HG02588 (cell line): ENCODE measurements around the gene NKPD1.

ENCODE experiments used
- ATAC-seq: cut with Tn5 transposase; IDR thresholded peaks from one replicate; pipeline ENCODE4 v1.9.1; 2021; ENCODE audit warnings: mild to moderate bottlenecking, moderate library complexity; ENCODE audit not compliant: unreplicated experiment

The NKPD1 gene

DNA sequence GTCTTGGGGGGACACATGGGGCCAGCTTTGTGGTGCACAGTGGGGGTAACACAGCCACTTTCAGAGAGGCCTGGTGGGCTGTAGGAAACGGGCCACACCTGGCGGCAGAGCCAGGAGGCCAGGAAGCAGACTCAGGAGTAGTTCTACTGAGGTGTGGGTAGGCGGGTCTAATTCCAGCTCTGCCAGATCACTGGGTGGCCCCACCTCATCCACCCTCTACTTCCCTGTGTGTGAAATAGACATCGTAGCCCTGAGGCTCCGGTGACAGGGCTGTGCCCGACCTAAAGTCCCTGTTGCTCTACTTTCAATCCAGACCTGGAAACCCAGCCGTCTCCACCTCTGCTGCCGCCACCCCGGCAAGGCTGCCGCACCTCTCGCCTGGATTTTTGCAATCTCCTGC is 4.0 kb downstream of the NKPD1 start:
- ATAC-seq = no peak

DNA sequence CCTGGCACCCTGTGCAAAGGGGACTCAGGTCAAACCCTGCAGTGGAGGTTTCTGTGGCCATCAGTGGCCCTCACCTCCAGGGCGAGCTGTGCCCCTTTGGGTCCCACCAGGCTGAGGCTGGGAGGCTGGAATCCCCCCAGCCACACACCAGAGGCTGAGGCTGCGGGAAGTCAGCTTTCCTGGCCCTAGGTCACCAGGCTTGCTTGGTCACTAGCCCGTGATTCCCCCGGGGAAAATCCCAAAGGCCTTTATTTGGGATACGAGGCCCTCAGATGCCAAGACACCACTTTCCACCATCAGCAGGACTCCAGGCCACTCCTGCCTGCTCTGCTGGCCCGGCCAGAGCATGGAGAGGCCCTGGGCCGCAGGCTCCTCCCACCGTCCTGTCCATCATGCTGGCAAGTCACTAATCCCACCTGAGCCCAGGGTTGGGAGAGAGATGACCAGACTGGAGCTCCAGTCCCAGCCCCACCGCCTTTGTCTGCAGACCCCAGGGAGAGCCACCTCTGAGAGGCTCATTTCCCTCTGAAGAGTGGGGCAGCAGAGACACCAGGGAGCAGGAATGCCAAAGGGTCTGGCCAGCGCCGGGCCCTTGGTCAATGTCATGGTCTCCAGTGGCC is 4.7 kb downstream of the NKPD1 start:
- no peak for ATAC-seq

DNA sequence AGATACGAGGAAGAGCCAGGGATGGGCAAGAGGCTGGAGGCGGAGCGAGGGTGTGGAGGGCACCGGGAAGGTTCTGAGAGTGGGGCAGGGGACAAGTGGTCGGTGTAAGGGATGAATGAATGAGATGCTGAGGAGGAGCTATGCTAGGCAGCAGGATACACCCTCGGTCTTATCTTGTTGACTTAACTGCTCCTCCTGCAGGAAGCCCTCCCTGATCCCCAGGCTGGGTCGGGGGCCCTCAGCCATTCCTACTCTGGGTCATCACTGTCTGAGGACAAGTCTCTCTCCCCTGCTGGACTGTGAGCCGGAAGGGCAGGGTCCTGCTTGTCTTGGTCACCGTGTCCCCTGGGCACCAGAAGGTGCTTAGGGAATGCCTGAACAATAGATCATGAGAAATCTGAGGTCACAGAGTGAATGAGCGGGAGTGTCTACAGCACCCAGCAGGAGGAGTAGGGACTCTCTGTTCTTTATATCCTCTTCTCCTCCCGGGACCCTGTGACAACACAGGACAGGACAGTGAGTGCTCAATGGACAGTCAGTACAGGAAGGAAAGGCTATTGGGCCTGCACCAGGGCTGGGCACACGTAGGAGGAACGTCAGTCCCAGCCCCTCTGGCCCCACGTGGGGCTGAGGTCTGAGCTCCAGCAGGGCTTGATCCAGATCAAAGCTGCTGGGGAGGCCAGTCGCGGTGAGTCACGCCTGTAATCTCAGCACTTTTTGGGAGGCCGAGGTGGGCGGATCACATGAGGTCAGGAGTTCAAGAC is 6.5 kb downstream of the NKPD1 start:
- ATAC-seq = no peak

DNA sequence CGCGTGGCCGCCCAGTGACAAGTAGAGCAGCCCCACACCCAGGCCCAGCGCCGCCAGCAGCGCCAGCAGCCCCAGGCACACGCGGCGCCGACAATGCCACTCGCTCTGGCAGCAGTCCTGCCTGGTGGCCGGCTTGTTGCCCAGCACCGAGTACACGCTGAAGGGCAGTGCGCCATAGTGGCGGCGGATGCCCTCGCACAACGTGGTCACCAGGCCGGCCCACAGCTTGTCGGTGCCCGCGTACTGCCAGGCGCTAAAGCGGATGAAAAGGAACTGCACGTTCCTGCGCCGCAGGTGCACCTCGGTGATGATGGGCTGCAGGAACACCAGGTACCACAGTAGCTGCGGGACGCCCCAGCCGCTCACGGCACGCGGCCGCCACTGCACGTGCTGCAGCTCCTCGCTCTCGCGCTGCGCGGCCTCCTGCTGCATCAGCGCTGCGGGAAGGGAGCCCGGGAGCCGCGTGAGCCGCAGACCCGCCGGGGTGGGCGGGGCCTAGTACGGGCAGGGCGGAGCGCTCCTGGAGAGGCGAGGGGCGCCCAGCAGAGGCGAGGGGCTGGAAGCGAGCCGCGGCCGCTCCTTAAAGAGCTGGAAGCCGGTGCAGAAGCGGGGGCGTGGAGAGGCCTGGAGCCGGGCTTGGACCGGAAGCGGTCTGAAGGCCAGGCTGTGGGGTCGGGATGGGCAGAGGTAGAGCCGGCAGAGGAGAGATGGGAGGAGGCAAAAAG is 7.3 kb downstream of the NKPD1 start:
- no peak for ATAC-seq

DNA sequence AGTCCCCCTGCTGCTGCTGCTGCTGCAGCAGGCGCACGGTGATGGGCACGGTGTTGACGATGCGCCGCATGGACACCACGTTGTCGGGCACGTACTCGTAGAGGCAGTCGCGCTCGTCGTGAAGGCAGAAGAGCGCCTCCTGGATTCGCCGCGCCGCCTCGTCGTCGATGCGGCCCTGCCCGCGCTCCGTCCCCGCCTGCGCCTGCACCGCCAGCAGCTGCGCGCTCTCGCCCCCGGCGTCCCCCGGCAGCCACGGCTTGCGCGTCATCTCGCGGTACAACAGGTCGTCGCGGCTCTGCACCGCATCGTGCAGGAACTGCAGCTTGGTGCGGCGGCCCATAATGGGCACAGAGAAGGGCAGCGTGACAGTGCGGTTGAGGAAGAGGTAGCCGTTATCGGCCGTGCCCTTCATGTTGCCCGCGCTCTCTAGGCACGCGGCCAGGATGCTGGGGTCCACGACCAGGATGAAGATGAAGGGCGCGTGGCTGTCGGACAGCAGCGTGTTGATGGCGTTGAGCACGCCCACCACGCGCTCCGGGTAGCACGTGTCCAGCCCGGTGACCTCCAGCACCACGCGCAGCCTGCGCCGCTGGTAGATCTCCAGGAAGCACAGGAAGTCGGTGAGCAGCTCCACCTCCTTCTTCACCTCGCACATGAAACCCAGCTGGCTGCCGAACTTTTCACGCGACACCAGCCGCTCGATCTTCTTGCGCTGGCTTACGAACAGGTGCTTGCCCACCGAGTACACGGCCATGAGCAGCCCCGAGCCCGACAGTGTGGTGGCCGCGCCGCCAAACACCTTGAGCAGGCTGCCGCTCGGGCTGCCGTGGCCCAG is 8.1 kb downstream of the NKPD1 start:
- ATAC-seq = no peak

DNA sequence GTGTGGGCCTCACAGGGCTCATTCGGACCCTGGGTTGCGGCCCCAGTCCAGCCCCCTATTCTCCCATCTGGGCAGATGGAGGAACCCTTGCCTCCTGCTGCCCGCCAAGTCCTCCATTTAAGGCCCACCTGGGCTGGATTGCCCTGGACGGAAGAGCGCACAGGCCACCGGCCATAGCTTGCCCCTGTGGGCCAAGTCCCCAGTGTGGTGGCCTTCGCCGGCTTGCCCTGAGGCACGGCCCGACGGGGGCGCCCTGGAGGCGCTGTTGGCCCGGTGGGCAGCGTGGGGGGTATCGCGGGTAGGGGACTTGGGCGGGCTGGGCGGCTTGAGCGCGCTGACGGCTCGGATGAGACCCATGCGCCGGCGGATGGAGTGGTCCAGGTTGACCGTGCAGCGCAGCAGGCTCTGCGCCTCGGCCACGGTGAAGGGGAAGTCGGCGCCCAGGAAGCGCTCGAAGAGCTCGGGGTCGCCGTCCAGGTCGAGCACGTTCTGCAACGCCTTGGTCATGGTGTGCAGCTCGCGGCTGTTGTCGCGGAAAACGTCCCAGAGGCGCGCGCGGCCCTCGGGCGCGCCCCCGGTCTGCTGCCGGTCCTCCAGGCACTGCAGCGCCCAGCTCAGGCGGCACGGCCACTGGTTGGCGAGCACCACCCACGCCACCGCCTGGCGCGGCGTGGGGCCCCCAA is 8.8 kb downstream of the NKPD1 start:
- ATAC-seq = no peak

DNA sequence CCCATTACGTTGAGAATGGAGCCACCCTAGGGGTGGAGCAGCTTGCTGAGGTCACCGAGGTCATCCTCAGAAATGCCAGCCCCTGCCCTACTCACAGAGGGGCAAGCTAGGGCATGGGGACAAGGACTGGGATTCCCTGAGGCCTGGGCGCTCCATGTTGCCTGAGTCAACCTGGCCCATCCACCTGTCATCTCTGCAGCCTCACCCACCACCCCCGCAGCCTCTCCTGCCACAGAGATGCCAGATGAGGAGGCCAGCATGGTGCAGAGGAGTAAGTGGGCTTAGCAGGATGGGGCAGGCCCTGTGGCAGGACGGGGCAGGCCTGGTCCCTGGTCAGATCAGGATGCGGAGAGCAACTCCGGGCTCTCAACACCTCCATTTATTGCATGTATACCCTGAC is 9.5 kb downstream of the NKPD1 start:
- no peak for ATAC-seq

DNA sequence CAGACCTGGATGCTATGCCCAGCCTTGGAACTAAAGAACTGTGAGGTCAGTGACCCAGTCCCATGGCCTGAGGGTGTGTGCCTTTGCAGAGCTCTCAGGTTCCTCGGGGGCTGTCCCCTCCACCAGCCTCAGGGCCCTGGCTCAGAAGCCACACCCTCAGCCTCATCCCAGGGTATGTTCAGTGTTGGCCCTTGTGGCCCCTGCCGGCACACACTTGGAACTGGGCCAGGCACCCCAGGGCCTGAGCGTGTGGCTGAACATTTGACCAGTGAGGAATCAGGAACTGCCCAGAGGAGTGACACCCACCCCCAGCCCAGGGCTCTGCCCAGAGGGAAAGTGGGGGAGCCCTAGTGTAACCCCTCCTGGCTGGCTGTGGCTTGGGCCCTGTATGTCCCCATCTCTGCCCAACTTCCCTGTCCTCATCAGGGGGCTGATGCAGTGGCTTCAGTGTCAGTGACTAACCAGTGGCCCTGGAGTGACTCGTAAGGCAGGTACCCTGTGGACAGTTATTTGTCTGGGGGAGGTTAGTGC is 10.0 kb downstream of the NKPD1 start:
- no peak for ATAC-seq

DNA sequence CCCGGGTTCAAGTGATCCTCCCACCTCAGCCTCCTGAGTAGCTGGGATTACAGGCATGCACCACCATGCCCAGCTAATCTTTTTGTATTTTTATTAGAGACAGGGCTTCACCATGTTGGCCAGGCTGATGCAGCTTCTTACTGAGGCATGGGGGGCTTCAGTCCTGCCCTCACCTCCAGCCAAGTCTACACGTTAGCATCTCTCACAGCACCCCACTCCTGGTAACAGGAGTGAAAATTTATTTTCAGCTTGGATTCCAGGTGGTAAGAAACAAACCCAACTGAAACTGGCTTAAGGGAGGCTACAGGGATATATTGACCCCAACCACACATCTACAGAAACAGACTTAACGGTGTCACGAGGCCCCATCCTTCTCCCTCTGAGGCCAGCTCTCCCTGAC is 10.6 kb downstream of the NKPD1 start:
- ATAC-seq = no peak

DNA sequence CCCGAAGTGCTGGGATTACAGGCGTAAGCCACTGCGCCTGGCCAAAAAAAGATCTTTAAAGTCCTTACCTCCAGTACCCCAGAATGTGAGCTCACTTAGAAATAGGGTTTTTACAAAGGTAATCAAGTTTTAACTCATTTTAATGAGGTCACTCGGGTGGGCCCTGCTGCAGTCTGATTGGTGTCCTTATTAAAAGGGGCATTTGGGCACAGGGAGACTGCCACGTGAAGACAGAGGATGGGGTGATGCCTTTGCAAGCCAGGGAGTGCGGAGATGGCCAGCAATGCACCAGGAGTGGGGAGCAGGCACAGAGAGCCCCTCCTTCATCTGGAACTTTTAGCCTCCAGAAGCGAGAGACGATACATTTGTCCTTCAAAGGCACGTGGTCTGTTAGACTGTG is 11.7 kb downstream of the NKPD1 start:
- no peak for ATAC-seq

DNA sequence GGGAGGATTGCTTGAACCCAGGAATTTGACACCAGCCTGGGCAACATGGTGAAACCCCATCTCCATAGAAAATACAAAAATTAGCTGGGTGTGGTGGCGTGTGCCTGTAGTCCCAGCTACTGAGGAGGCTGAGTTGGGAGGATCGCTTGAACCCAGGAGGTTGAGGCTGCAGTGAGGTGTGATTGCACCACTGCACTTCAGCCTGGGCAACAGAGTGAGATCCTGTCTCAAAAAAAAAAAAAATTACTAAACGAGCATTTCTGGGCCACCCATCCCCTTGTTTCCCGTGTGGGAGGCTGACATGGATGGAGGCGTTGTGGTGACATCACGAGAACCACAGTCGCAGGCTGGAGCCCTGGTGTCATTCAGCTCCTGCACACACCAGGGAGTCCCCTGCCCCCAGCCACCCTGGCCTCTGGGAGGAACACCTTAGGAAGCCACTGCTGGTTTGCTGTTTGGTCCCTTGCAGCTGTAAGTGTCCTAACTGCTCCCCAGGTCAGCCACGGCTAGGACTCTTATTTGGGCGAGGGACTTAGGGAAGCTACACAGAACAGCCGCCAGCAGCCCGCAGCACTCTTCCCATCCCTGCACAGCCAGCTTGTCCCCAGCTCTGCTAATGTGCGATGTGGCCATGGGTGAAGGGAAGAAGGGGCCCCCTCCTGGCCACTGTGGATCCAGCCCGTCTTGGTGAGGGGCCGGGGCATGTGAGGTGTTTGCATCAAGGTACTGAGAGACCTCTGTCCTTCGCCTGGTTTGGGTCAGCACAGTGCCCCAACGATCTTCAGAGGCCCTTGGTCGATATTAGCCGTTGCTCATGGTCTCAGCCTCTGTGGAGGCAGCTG is 12.7 kb downstream of the NKPD1 start:
- no peak for ATAC-seq

DNA sequence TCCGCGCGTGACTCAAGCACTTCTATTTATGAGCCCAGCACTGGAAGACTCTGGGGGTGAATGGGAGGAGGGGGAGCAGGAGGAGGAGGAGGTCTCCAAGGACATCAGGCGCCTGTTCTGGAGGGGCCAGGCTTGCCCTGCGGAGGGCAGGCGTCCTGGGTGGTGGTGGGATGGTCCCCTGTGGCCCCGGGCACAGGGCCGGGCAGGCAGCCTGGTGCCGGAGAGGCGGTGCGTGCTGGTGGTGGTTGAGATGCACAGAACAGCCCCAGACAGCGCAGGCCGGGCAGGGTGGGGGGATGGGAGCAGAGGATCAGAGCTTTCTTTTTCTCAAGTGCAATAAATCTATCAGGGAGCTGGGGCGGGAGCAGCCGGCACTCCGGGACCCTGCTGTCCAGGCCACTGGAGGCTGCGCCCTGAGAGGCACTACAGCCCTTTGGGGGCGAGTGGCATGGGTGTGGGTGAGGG is 14.0 kb downstream of the NKPD1 start:
- no peak for ATAC-seq

DNA sequence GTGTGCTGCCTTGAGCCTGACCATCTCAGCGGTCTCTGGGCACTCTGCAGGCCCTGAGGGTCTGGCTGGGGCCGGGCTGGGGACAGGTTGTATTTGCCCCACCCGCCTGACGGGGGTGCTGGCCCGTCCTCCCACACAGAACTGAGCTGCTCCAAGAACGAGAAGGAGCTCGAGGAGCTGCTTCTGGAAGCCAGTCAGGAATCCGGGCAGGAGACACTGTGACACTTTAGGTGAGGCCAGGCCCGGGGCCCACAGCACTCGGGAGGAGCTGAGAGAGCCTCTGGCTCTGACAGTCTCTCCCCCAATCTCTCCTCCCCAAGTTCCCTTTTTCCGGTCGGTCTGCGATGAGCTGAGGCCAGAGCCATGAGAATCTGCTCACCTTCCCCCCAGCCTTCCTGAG is 14.5 kb downstream of the NKPD1 start:
- no peak for ATAC-seq

DNA sequence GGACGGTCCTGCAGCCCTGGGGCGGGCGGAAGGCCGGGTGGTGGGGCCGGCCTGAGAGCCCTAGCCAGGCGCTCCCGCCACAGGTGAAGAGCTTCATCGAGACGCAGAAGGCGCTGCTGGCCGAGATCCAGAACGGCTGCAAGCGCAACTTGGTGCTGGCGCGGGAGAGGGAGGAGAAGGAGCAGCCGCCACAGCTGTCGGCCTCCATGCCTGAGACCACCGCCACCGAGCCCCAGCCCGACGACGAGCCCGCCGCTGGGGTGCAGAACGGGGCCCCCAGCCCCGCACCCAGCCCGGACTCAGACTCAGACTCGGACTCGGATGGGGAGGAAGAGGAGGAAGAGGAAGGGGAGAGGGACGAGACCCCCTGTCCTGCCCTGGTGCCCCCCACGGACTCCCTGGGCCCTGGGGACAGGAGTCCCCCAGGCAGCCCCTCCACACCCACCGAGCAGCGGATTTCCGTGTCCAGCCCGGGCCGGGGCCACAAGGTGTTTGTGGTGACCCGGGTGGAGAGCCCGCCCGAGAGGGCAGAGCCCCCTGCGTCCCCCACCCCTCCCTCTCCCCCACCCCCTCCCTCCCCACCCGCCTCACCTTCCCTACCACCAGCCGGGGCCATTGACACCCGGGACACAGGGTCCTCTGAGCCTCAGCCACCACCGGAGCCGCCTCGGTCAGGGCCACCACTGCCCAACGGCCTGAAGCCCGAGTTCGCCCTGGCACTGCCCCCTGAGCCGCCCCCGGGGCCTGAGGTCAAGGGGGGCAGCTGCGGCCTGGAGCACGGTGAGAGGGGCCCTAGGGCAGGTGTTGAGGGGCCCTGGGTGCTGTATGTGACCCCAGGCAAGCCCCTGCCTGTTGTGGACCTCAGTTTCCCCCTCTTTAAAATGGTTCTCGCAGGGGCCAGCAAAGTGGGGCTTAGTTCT is 15.3 kb downstream of the NKPD1 start:
- ATAC-seq = no peak

DNA sequence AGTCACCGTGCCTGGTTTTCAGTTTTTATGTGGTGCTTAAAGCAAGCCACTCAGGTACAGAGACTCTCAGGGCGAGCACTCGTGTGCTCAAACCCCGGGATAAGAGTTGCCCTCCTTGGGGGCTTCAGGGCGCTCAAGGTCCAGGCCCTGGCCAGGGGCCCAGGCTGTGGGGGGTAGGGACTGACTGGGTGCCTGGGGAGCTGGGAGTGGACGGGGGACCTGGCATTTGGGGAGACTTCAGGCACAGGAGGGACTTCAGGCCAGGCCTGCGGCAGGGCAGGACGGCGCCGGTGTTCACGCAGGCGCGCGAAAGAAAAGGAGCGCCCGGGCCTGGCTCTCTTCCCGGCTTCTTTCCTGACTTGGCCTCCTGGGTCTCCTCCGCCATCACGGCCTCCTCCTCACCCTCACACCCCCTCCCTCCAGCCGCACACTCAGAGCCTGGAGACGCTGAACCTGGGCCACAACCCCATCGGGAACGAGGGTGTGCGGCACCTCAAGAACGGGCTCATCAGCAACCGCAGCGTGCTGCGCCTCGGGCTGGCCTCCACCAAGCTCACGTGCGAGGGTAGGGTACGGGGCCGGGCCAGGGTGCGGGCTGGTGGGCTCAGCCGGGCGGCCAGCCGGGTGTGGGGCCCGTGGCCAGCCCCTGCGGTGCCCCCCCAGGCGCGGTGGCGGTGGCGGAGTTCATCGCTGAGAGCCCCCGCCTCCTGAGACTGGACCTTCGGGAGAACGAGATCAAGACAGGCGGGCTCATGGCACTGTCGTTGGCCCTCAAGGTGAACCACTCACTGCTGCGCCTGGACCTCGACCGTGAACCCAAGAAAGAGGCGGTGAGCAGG is 16.1 kb downstream of the NKPD1 start:
- no peak for ATAC-seq

DNA sequence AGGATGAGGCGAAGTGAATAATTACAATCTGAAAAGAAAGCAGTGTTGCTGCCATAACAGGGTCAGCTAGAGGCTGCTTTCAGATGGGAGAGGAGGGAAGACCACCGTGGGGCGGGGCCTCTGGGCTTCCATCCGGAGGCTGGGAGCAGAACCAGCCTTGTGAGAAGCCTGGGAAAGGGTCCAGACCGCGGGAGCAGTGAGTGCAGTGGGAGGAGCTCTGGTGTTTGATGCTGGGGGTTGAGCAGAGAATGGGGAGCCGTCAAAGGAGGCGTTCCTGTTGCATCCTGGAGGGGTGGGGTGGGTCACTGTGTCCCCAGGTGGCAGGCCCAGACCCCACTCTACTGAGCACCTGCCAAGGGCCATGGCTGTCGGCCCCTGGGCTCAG is 18.1 kb downstream of the NKPD1 start:
- ATAC-seq = no peak

DNA sequence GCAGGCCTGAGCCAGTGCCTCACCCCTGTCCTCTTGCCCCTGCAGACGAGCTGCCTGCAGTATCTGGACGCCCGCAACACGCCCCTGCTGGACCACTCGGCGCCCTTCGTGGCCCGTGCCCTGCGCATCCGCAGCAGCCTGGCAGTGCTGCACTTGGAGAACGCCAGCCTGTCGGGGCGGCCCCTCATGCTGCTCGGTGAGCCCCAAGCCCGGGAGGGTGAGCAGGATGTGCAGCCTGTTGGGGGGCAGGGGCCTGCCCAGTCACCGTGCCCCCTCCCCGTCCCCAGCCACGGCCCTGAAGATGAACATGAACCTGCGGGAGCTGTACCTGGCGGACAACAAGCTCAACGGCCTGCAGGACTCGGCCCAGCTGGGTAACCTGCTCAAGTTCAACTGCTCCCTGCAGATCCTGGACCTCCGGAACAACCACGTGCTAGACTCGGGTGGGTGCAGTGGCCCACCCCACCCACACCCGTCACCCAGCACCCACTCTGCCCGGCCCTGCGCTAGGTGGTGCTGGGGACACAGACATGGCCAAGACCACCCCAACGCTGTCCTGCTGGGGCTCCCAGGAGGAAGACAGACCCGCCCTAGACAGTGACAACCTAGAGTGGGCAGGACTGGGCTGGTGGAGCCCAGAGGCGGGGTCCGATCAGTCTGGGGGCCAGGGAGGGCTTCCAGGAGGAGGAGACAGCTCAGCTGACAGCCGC is 18.6 kb downstream of the NKPD1 start:
- ATAC-seq = no peak
